Ectodermal cell (in vitro differentiated cells): ENCODE data around the gene TEX2. TPM values are rescaled to one million over a fixed set of nuclear protein-coding genes. Genes with fewer than 3 reads are reported as not detected.

Source experiments
- H3K27ac ChIP-seq: 2 replicates; pipeline ENCODE4 v1.7.0; 2013; ENCODE audit warnings: mild to moderate bottlenecking, low read depth, low read length; ENCODE audit not compliant: insufficient read depth, poor library complexity, severe bottlenecking
- H3K27me3 ChIP-seq: 2 replicates; pipeline ENCODE4 v1.7.0; 2013; ENCODE audit warnings: mild to moderate bottlenecking, low read length; ENCODE audit not compliant: insufficient read depth, control insufficient read depth, poor library complexity, severe bottlenecking
- H3K36me3 ChIP-seq: one replicate; pipeline ENCODE4 v1.7.0; 2013; ENCODE audit warnings: low read length; ENCODE audit not compliant: control insufficient read depth, insufficient read depth
- H3K4me1 ChIP-seq: one replicate; pipeline ENCODE4 v1.7.0; 2013; ENCODE audit warnings: low read length; ENCODE audit not compliant: control insufficient read depth, insufficient read depth
- H3K4me3 ChIP-seq: 2 replicates; pipeline ENCODE4 v1.7.0; 2013; ENCODE audit warnings: low read depth, low read length, control low read depth; ENCODE audit not compliant: insufficient read depth
- H3K9me3 ChIP-seq: 2 replicates; pipeline ENCODE4 v1.7.0; 2013; ENCODE audit warnings: mild to moderate bottlenecking, low read length, moderate library complexity; ENCODE audit not compliant: control insufficient read depth
- WGBS, 2 experiments: methylation state at CpG; one replicate each; pipeline ENCODE4 v1.1.7; 2013; ENCODE audit warnings: missing lambda C conversion rate in 2 of 2; 5-methylcytosine and 5-hydroxymethylcytosine counted together
- polyA plus RNA-seq, 4 experiments: library from polyadenylated mRNA; stranded (reverse); fragments of 50-300 nt; gene quantifications; one replicate each; pipeline ENCODE4 v1.2.3, GENCODE V29; 2013

Gene TEX2, protein sequence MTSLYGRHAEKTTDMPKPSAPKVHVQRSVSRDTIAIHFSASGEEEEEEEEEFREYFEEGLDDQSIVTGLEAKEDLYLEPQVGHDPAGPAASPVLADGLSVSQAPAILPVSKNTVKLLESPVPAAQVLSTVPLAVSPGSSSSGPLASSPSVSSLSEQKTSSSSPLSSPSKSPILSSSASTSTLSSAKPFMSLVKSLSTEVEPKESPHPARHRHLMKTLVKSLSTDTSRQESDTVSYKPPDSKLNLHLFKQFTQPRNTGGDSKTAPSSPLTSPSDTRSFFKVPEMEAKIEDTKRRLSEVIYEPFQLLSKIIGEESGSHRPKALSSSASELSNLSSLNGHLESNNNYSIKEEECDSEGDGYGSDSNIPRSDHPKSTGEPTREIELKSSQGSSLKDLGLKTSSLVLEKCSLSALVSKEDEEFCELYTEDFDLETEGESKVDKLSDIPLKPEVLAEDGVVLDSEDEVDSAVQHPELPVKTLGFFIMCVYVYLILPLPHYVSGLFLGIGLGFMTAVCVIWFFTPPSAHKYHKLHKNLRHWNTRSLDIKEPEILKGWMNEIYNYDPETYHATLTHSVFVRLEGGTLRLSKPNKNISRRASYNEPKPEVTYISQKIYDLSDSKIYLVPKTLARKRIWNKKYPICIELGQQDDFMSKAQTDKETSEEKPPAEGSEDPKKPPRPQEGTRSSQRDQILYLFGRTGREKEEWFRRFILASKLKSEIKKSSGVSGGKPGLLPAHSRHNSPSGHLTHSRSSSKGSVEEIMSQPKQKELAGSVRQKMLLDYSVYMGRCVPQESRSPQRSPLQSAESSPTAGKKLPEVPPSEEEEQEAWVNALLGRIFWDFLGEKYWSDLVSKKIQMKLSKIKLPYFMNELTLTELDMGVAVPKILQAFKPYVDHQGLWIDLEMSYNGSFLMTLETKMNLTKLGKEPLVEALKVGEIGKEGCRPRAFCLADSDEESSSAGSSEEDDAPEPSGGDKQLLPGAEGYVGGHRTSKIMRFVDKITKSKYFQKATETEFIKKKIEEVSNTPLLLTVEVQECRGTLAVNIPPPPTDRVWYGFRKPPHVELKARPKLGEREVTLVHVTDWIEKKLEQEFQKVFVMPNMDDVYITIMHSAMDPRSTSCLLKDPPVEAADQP
- polyA plus RNA-seq (2013, experiment 1 of 4): 13.8 TPM
- 13.5 TPM for polyA plus RNA-seq (2013, experiment 2 of 4)
- 10.2 TPM for polyA plus RNA-seq (2013, experiment 3 of 4)
- 11.4 TPM for polyA plus RNA-seq (2013, experiment 4 of 4)

- Histone ChIP-seq H3K4me1 (peaks cover 9% of the 10 kb centered on the region), H3K36me3 (no peaks in the 10 kb centered on the region), H3K4me3 (peak within 1 kb of the TSS; percentile 90), H3K9me3 (no peaks in the 10 kb centered on the region), H3K27me3 (peaks cover 36% of the 10 kb centered on the region), H3K27ac (no peak within 1 kb of the TSS)
- 1 to 2% methylated on average over 69 of the region's 69 CpGs for WGBS, 2 experiments
Measured at GRCh38 chr17:64263000-64263766, at the start of gene TEX2. TEX2 (minus strand) TSS chr17:64263260; CDS start chr17:64214217, 49,043 bp downstream.

DNA sequence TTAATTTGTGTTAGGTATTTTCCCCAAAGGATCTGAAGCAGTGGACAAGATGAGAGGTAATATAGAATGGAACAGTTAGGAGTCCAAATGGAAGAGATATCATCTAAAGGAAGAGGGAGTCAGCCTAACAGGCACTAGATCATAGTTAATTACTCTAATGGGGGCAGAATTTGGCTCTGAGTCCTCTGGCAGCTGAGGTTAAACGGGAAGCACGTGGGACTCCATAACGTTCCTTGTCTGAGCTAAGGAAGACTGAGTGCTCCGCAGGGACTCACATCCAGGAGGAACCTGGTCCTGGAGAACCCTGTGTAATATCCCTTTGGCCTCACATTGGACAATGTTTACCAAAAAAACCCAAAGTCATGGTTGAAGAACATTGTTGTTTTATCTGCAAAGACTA lies 46.6 kb upstream of the TEX2 start:
- no peaks in the 10 kb centered on the region for H3K27me3 ChIP-seq
- H3K4me1 ChIP-seq: no peaks in the 10 kb centered on the region
- H3K36me3 ChIP-seq: no peaks in the 10 kb centered on the region
- WGBS, 2 experiments: 92% methylated on average over 4 of the region's 4 CpGs
- H3K4me3 ChIP-seq: no peak overlapping the region
- H3K27ac ChIP-seq: no peak overlapping the region
- H3K9me3 ChIP-seq: no peaks in the 10 kb centered on the region

GRCh38 chr17:64309021-64309420 lies 46.0 kb upstream of the TEX2 start:
- Histone ChIP-seq H3K27me3 (no peaks in the 10 kb centered on the region), H3K4me1 (no peaks in the 10 kb centered on the region), H3K36me3 (no peaks in the 10 kb centered on the region), H3K27ac (no peak overlapping the region), H3K9me3 (no peaks in the 10 kb centered on the region), H3K4me3 (no peak overlapping the region)
- WGBS, 2 experiments: 87 to 97% methylated on average over 2 of the region's 2 CpGs

DNA sequence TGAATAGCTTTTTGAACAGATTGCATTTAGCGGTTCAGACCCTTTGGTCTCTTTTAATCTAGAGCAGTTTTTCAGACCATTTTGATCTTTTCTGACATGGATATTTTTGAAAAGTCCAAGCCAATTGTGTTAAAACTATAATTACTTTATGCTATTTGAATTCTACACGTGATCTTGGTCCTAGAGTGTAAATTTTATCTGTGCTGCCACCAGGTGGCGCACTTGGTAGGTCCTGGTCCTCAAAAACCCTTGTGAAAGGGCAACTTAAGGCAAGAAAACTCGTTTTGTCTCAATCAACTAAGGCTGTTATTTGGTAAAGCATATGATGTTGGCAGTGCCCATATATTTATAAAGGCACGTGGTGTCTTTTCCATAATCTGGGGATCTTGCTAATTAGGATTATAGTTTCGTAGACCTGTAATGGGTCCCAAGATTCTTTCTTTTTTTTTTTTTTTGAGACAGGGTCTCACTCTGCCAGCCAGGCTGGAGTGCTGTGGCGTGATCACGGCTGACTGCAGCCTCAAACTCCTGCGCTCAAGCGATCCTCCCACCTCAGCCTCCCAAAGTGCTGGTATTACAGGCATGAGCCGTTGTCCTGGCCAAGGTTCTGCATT lies 43.9 kb upstream of the TEX2 start:
- no peaks in the 10 kb centered on the region for H3K36me3 ChIP-seq

GRCh38 chr17:64304551-64304950 lies 41.5 kb upstream of the TEX2 start:
- Histone ChIP-seq H3K36me3 (no peaks in the 10 kb centered on the region), H3K4me3 (no peak overlapping the region)

More for the DNA sequence above, 43.9 kb upstream of the TEX2 start:
- WGBS, 2 experiments: 52 to 57% methylated on average over 11 of the region's 11 CpGs
- no peaks in the 10 kb centered on the region for H3K27me3 ChIP-seq
- no peak overlapping the region for H3K27ac ChIP-seq
- H3K4me1 ChIP-seq: no peaks in the 10 kb centered on the region
- H3K9me3 ChIP-seq: no peaks in the 10 kb centered on the region
- no peak overlapping the region for H3K4me3 ChIP-seq

DNA sequence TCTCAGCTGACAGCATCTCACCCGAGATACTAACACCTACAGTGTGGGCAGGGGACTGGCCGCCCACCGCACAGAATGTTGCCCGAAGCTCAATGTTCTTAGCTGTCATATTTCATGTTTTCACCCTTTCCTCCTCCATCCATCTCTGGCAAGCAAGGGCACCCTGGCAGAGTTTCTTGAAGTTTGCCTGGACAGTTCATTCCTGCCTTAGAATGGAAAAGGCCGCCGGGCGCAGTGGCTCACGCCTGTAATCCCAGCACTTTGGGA lies 37.6 kb upstream of the TEX2 start:
- Histone ChIP-seq H3K4me1 (no peaks in the 10 kb centered on the region), H3K27me3 (no peaks in the 10 kb centered on the region), H3K27ac (no peak overlapping the region), H3K9me3 (no peaks in the 10 kb centered on the region), H3K36me3 (no peaks in the 10 kb centered on the region), H3K4me3 (no peak overlapping the region)
- 92 to 97% methylated on average over 8 of the region's 8 CpGs for WGBS, 2 experiments

More at GRCh38 chr17:64304551-64304950, 41.5 kb upstream of the TEX2 start:
- H3K4me1 ChIP-seq: no peaks in the 10 kb centered on the region
- no peak overlapping the region for H3K27ac ChIP-seq
- no peaks in the 10 kb centered on the region for H3K9me3 ChIP-seq
- WGBS, 2 experiments: 87 to 89% methylated on average over 2 of the region's 2 CpGs
- H3K27me3 ChIP-seq: no peaks in the 10 kb centered on the region

DNA sequence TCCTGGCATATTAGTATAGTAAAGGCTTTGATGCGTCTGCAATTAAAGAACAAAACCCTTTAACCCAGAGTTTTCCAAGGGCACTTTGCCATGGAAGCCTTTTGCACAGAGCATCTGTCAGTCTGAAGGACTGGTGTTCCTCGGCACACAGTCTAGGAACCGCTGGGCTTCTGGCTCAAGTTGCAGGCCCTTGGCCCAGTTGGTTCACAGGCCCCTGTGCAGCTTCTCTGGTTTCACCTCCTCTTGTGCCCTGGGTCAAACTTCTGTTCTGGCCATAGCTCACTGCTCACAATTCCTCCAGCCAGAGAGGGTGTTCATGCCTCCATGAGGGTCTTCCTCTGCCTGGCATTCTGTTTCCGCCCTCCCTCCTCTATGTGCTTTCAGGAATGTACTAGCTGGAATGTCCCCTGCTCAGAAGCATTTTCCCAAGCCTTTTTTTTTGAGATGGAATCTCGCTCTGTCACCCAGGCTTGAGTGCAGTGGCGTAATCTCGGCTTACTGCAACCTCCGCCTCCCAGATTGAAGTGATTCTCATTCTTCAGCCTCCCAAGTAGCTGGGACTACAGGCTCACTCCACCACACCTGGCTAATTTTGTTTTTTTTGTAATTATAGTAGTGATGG lies 34.5 kb upstream of the TEX2 start:
- no peaks in the 10 kb centered on the region for H3K36me3 ChIP-seq
- H3K4me3 ChIP-seq: no peak overlapping the region
- H3K27me3 ChIP-seq: no peaks in the 10 kb centered on the region
- 91 to 93% methylated on average over 8 of the region's 8 CpGs for WGBS, 2 experiments
- H3K9me3 ChIP-seq: no peaks in the 10 kb centered on the region
- no peaks in the 10 kb centered on the region for H3K4me1 ChIP-seq
- H3K27ac ChIP-seq: no peak overlapping the region

DNA sequence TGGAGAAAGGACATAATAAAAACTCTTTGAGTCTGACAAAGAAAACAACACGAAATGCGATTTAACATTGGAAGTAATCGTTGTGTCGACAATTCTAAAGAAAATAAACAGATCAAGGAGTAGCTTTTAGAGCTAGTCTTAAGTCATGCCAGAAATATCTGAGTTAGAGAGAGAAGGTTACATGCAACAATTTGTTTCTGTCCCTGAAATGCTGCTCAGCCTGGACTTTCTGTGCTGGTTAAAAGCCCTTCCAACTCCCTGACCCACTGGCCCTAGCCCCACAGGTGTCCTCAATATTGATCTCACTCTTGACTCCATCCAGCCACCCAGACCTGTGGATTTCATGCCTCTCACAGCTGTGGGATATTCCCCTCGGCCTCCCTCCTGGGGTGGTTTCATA lies 33.2 kb upstream of the TEX2 start:
- Histone ChIP-seq H3K4me1 (no peaks in the 10 kb centered on the region), H3K9me3 (peaks cover 2% of the 10 kb centered on the region), H3K36me3 (no peaks in the 10 kb centered on the region), H3K27ac (no peak overlapping the region), H3K27me3 (no peaks in the 10 kb centered on the region), H3K4me3 (no peak overlapping the region)
- 96% methylated on average over 5 of the region's 5 CpGs for WGBS, 2 experiments

- peaks cover 5% of the 10 kb centered on the region for H3K9me3 ChIP-seq
- no peak overlapping the region for H3K27ac ChIP-seq
- WGBS, 2 experiments: 93 to 97% methylated on average over 3 of the region's 3 CpGs
- no peaks in the 10 kb centered on the region for H3K4me1 ChIP-seq
- H3K4me3 ChIP-seq: no peak overlapping the region
- H3K27me3 ChIP-seq: no peaks in the 10 kb centered on the region
- H3K36me3 ChIP-seq: no peaks in the 10 kb centered on the region
Measured at GRCh38 chr17:64295146-64295545, 32.1 kb upstream of the TEX2 start.
